Measurements from ENCODE around the gene BCO2.

GRCh38 chr11:112134473-112134872 is 40.8 kb upstream of the BCO2 start:
- no peak for TF ChIP-seq POLR2A (IDR thresholded peaks at IDR 0.05)
- TF ChIP-seq, protein P1, sequence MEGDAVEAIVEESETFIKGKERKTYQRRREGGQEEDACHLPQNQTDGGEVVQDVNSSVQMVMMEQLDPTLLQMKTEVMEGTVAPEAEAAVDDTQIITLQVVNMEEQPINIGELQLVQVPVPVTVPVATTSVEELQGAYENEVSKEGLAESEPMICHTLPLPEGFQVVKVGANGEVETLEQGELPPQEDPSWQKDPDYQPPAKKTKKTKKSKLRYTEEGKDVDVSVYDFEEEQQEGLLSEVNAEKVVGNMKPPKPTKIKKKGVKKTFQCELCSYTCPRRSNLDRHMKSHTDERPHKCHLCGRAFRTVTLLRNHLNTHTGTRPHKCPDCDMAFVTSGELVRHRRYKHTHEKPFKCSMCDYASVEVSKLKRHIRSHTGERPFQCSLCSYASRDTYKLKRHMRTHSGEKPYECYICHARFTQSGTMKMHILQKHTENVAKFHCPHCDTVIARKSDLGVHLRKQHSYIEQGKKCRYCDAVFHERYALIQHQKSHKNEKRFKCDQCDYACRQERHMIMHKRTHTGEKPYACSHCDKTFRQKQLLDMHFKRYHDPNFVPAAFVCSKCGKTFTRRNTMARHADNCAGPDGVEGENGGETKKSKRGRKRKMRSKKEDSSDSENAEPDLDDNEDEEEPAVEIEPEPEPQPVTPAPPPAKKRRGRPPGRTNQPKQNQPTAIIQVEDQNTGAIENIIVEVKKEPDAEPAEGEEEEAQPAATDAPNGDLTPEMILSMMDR (IDR thresholded peaks at IDR 0.05), result no peak
- no peak for TF ChIP-seq EP300 (IDR thresholded peaks at IDR 0.05)

All from ovary (tissue), 3 donors.